HCT116 (cell line): ENCODE data around the gene OFD1. TPM values are rescaled to one million over a fixed set of nuclear protein-coding genes. Genes with fewer than 3 reads are reported as not detected.

Source experiments
- ATAC-seq: fragments of 200-7000 bp; cut with Tn5 transposase; 2 replicates; pipeline ENCODE4 v1.9.1; 2020; ENCODE audit warnings: mild to moderate bottlenecking, moderate library complexity
- Bru-seq: library from RNA; stranded (reverse); fragments of 400-500 nt; gene quantifications from one replicate; lab custom pipeline; 2021; lab: Mats Ljungman, UMichigan
- BruChase-seq, 2 experiments: library from RNA; stranded (reverse); fragments of 400-500 nt; gene quantifications; one replicate each; lab custom pipeline; 2021; lab: Mats Ljungman, UMichigan
- BruUV-seq: library from RNA; stranded (reverse); fragments of 400-500 nt; replicated peaks from 2 replicates; lab custom pipeline; 2021; lab: Mats Ljungman, UMichigan
- CTCF ChIA-PET: fragments of 300-600 bp; sonication (Branson Sonifier 250); formaldehyde crosslinking; loops from one replicate; lab custom pipeline; 2021; ENCODE audit warnings: antibody characterized with exemption; lab: Charles Lee
- POLR2A ChIA-PET: fragments of 300-600, 350-600 bp; sonication (Branson Sonifier 250); formaldehyde crosslinking; loops from one replicate; lab custom pipeline; 2021; ENCODE audit warnings: antibody characterized with exemption; lab: Charles Lee
- RAD21 ChIA-PET, 2 experiments: fragments of 300-600 bp; sonication (Branson Sonifier 250); formaldehyde crosslinking; loops; one replicate each; lab custom pipeline; 2023; ENCODE audit warnings: low total read pairs in 2 of 2; ENCODE audit not compliant: uncharacterized antibody in 2 of 2, unreplicated experiment in 2 of 2, low non-redundant PET in 1 of 2; lab: Charles Lee
- DNase-seq: peaks from one replicate; pipeline ENCODE4 v3.0.0-alpha.2; 2010; ENCODE audit warnings: low read depth, low spot score
- H2AFZ ChIP-seq: fragments of 200-600 bp; shearing (Covaris generic), sonication (generic); 2 replicates; pipeline ENCODE4 v1.6.1; 2017; ENCODE audit warnings: low read depth, mixed run types, mixed read lengths, antibody characterized with exemption, low read length; ENCODE audit not compliant: poor library complexity, severe bottlenecking
- H3K27ac ChIP-seq: 2 replicates; pipeline ENCODE4 v1.5.1; 2012; ENCODE audit warnings: low read depth, low read length
- H3K27me3 ChIP-seq: fragments of 200-600 bp; sonication (generic); 2 replicates; pipeline ENCODE4 v1.6.1; 2016; ENCODE audit warnings: mixed run types, low read length, mixed read lengths; ENCODE audit not compliant: insufficient read depth
- H3K36me3 ChIP-seq, 2 experiments: fragments of 200-500 bp in 1 of 2; fragments of 200-600 bp in 1 of 2; sonication (Bioruptor generic) in 1 of 2; sonication (generic) in 1 of 2; 2 replicates each; pipeline versions ENCODE4 v1.5.1 to v1.6.1; 2014 to 2016; ENCODE audit warnings: low read length in 2 of 2, inconsistent platforms in 1 of 2, mixed read lengths in 1 of 2, mixed run types in 1 of 2; ENCODE audit not compliant: insufficient read depth in 2 of 2, control insufficient read depth in 1 of 2
- H3K4me1 ChIP-seq, 2 experiments: fragments of 200-600 bp in 1 of 2; sonication (generic) in 1 of 2; 2 replicates each; pipeline versions ENCODE4 v1.5.1 to v1.6.1; 2012 to 2017; ENCODE audit warnings: low read length in 2 of 2, inconsistent platforms in 1 of 2, mild to moderate bottlenecking in 1 of 2, mixed read lengths in 1 of 2, mixed run types in 1 of 2, moderate library complexity in 1 of 2; ENCODE audit not compliant: insufficient read depth in 2 of 2, control insufficient read depth in 1 of 2
- H3K4me2 ChIP-seq: fragments of 200-600 bp; sonication (generic); 2 replicates; pipeline ENCODE4 v1.6.1; 2017; ENCODE audit warnings: mixed run types, low read length, mixed read lengths
- H3K4me3 ChIP-seq, 2 experiments: fragments of 200-600 bp in 1 of 2; sonication (generic) in 1 of 2; replicated peaks in 1 of 2; 2 replicates each; pipeline ENCODE4 v1.5.1; 2011 to 2016; ENCODE audit warnings: low read length in 2 of 2, control low read depth in 1 of 2, low read depth in 1 of 2, mild to moderate bottlenecking in 1 of 2, mixed read lengths in 1 of 2, mixed run types in 1 of 2
- H3K79me2 ChIP-seq: fragments of 200-600 bp; sonication (generic); 2 replicates; pipeline ENCODE4 v1.6.1; 2017; ENCODE audit warnings: mild to moderate bottlenecking, mixed run types, low read length, moderate library complexity, mixed read lengths; ENCODE audit not compliant: insufficient read depth
- H3K9ac ChIP-seq: fragments of 200-600 bp; sonication (generic); 2 replicates; pipeline ENCODE4 v1.6.1; 2016; ENCODE audit warnings: low read length, mixed read lengths
- H3K9me2 ChIP-seq: fragments of 200-600 bp; sonication (generic), shearing (Covaris generic); 2 replicates; pipeline ENCODE4 v1.6.1; 2017; ENCODE audit warnings: mixed run types, mild to moderate bottlenecking, moderate library complexity; ENCODE audit not compliant: insufficient read depth
- H3K9me3 ChIP-seq, 2 experiments: fragments of 200-500 bp in 1 of 2; fragments of 200-600 bp in 1 of 2; sonication (Bioruptor generic) in 1 of 2; sonication (generic) in 1 of 2; 2 replicates each; pipeline ENCODE4 v1.6.1; 2014 to 2017; ENCODE audit warnings: low read length in 2 of 2, mixed read lengths in 2 of 2, inconsistent platforms in 1 of 2, low read depth in 1 of 2, mild to moderate bottlenecking in 1 of 2, mixed run types in 1 of 2, moderate library complexity in 1 of 2; ENCODE audit not compliant: control insufficient read depth in 1 of 2, insufficient read depth in 1 of 2
- H4K20me1 ChIP-seq: fragments of 200-600 bp; sonication (generic), shearing (Covaris generic); 2 replicates; pipeline ENCODE4 v1.6.1; 2017; ENCODE audit warnings: mixed run types, mild to moderate bottlenecking, moderate library complexity; ENCODE audit not compliant: insufficient read depth
- ATF3 ChIP-seq: IDR thresholded peaks from 2 replicates; pipeline ENCODE4 v1.6.1; 2012
- CBX3 ChIP-seq: IDR thresholded peaks from 2 replicates; pipeline ENCODE4 v1.6.1; 2012; ENCODE audit warnings: low read depth
- CEBPB ChIP-seq: IDR thresholded peaks from 2 replicates; pipeline ENCODE4 v1.6.1; 2012; ENCODE audit warnings: low read depth
- EGR1 ChIP-seq: IDR thresholded peaks from 2 replicates; pipeline ENCODE4 v1.6.1; 2012; ENCODE audit warnings: low read depth
- ELF1 ChIP-seq: IDR thresholded peaks from 2 replicates; pipeline ENCODE4 v1.6.1; 2012; ENCODE audit warnings: low read depth, borderline replicate concordance
- EZH2 ChIP-seq: fragments of 200-600 bp; sonication (generic); IDR thresholded peaks from 2 replicates; pipeline ENCODE4 v1.6.1; 2017; ENCODE audit warnings: antibody characterized with exemption, mixed run types
- FOSL1 ChIP-seq: IDR thresholded peaks from 2 replicates; pipeline ENCODE4 v1.6.1; 2012; ENCODE audit warnings: low read depth
- JUND ChIP-seq: IDR thresholded peaks from 2 replicates; pipeline ENCODE4 v1.6.1; 2012
- MAX ChIP-seq: IDR thresholded peaks from 2 replicates; pipeline ENCODE4 v1.6.1; 2012
- POLR2A ChIP-seq: IDR thresholded peaks from 2 replicates; pipeline ENCODE4 v1.7.0; 2011; ENCODE audit warnings: borderline replicate concordance; ENCODE audit not compliant: insufficient read depth, insufficient read length; ENCODE audit errors: extremely low read depth
- POLR2AphosphoS5 ChIP-seq: IDR thresholded peaks from 2 replicates; pipeline ENCODE4 v1.6.1; 2011; ENCODE audit warnings: mild to moderate bottlenecking, low read depth, low read length, moderate library complexity
- RAD21 ChIP-seq: IDR thresholded peaks from 2 replicates; pipeline ENCODE4 v1.6.1; 2012; ENCODE audit warnings: low read depth, mild to moderate bottlenecking
- REST ChIP-seq: IDR thresholded peaks from 2 replicates; pipeline ENCODE4 v1.6.1; 2012; ENCODE audit warnings: low read depth
- SIN3A ChIP-seq: IDR thresholded peaks from 2 replicates; pipeline ENCODE4 v1.6.1; 2012; ENCODE audit warnings: low read depth
- SP1 ChIP-seq: IDR thresholded peaks from 2 replicates; pipeline ENCODE4 v1.6.1; 2012; ENCODE audit warnings: low read depth
- SRF ChIP-seq: IDR thresholded peaks from 2 replicates; pipeline ENCODE4 v1.6.1; 2012; ENCODE audit warnings: low read depth
- TCF7L2 ChIP-seq: IDR thresholded peaks from 2 replicates; pipeline ENCODE4 v1.7.0; 2011; ENCODE audit warnings: borderline replicate concordance, inconsistent platforms; ENCODE audit not compliant: insufficient read depth, insufficient read length; ENCODE audit errors: extremely low read depth
- YY1 ChIP-seq: IDR thresholded peaks from 2 replicates; pipeline ENCODE4 v1.6.1; 2011; ENCODE audit warnings: low read length, low read depth, moderate library complexity, mild to moderate bottlenecking; ENCODE audit not compliant: insufficient replicate concordance; ENCODE audit errors: extremely low read depth
- ZBTB33 ChIP-seq: IDR thresholded peaks from 2 replicates; pipeline ENCODE4 v1.6.1; 2011; ENCODE audit warnings: mild to moderate bottlenecking, low read length, moderate library complexity; ENCODE audit not compliant: insufficient replicate concordance; ENCODE audit errors: extremely low read depth
- ZFX ChIP-seq: fragments of 450-650 bp; IDR thresholded peaks from 2 replicates; pipeline ENCODE4 v1.6.1; 2017
- intact Hi-C: fragments of 100-400 bp; cut with micrococcal nuclease; formaldehyde crosslinking; loops from 2 replicates; pipeline ENCODE4 v1.10.0; 2022
- long read RNA-seq: library from polyadenylated mRNA; unstranded; transcript quantifications from one replicate; pipeline ENCODE4 v2.0.0, GENCODE V29; 2021; ENCODE audit not compliant: unreplicated experiment
- polyA plus RNA-seq: library from polyadenylated mRNA; unstranded; fragments of >200 nt; gene quantifications from 2 replicates; pipeline ENCODE4 v1.2.1, GENCODE V29; 2012; ENCODE audit warnings: missing spikeins
- total RNA-seq: library from RNA; stranded (reverse); gene quantifications from one replicate; pipeline ENCODE4 v1.2.1, GENCODE V29; 2021; ENCODE audit not compliant: unreplicated experiment

The OFD1 gene
- 18.0 TPM for total RNA-seq
- polyA plus RNA-seq = 7.2 and 8.2 TPM in 2 replicates
- percentile 82 among the genes with signal in this experiment for Bru-seq, nascent RNA
- percentile 76 among the genes with signal in this experiment for BruChase-seq, experiment 1, labeled RNA remaining after a 6-hour chase
- percentile 86 among the genes with signal in this experiment for BruChase-seq, experiment 2, labeled RNA remaining after a 2-hour chase
- long read RNA-seq, full-length matches to known transcripts = 1 of 20 reads
- long read RNA-seq, partial matches to known transcripts = 16 of 20 reads
- long read RNA-seq, other reads (novel, unspliced or antisense) = 3 of 20 reads

GRCh38 chrX:13734278-13735172, at the start of gene OFD1, which contains the start of gene TRAPPC2:
OFD1 (plus strand) TSS chrX:13734748; CDS start chrX:13735072, 324 bp downstream.
TRAPPC2 (minus strand) TSS chrX:13734620; CDS start chrX:13719963, 14,657 bp downstream.
- RAD21 ChIA-PET = no interaction called here
- POLR2A ChIA-PET = interaction anchor here (0.7 to 1.8 kb wide), 5 partner anchors 9 to 294 kb away, joined by 3 to 6 read pairs (median 3); no protein-coding TSS in a partner anchor
- Histone ChIP-seq H2AFZ (no peak within 1 kb of the TSS), H3K27ac (peak within 1 kb of the TSS; percentile 88), H3K79me2 (peaks cover 41% of the 10 kb centered on the region), H3K9me3 (no peaks in the 10 kb centered on the region), H3K4me3 (peak within 1 kb of the TSS; percentile 67 to 84), H3K27me3 (no peaks in the 10 kb centered on the region), H3K9ac (peak within 1 kb of the TSS; percentile 83), H4K20me1 (no peaks in the 10 kb centered on the region), H3K9me2 (no peaks in the 10 kb centered on the region), H3K36me3 (no peaks in the 10 kb centered on the region; a peak in 2 of 4 replicates), H3K4me2 (peak within 1 kb of the TSS; percentile 76), H3K4me1 (peaks cover 3 to 5% of the 10 kb centered on the region in 2 experiments; a peak in 2 of 4 replicates)
- DNase-seq = peak; percentile 87
- peak; percentile 97 for ATAC-seq
- intact Hi-C loops = loop anchor here (5.0 kb wide), 1 partner anchor 42 kb away; no protein-coding TSS in a partner anchor
- CTCF ChIA-PET = interaction anchor here (1.0 to 1.4 kb wide), 3 partner anchors 16 to 89 kb away, joined by 3 to 5 read pairs (median 4); no protein-coding TSS in a partner anchor
- no TSS peak for BruUV-seq
- TF ChIP-seq CBX3 (no peak), SRF (peak; percentile 98), POLR2AphosphoS5 (peak; percentile 84), RAD21 (no peak), POLR2A (peak; percentile 52), EGR1 (no peak), ATF3 (no peak), TCF7L2 (no peak), CEBPB (no peak), SP1 (no peak), ZBTB33 (peak; percentile 98), ZFX (peak; percentile 47; the same call in 1 of the 2 replicates), EZH2 (no peak), SIN3A (peak; percentile 64; the same call in 1 of the 2 replicates), FOSL1 (no peak), MAX (peak; percentile 58; the same call in 1 of the 2 replicates), REST (no peak), YY1 (no peak), JUND (no peak), ELF1 (peak; percentile 54; the same call in 1 of the 2 replicates)
